Measurements from ENCODE around the gene RARRES2. TPM values are rescaled to one million over a fixed set of nuclear protein-coding genes. Genes with fewer than 3 reads are reported as not detected.
"Not testable (repeated sequence)": the region's sequence is repeated elsewhere in the genome, so short reads cannot be mapped to it uniquely, and the experiment has no call there.

The RARRES2 gene
- polyA plus RNA-seq, 2 of the 4 experiments (the other 2 are of a cell fraction) = not detected

GRCh38 chr7:150389532-150389816 lies 48.0 kb upstream of the RARRES2 start:
- DNase-seq (ENCODE audit: low read depth in 1 of 2, low spot score in 1 of 2) (no peak), ATAC-seq (no peak), FAIRE-seq (no peak)
- POLR2A ChIA-PET = no interaction called here
- H3K27ac ChIP-seq = no peak overlapping the region
- H3K4me1 ChIP-seq = no peaks in the 10 kb centered on the region
- CTCF ChIA-PET = interaction anchor here (1.2 kb wide), 1 partner anchor 32 kb away, joined by 4 read pairs; no protein-coding TSS in a partner anchor
- TF ChIP-seq KDM1A (IDR thresholded peaks at IDR 0.05; ENCODE audit: low read depth) (no peak), HES2 (IDR thresholded peaks at IDR 0.05) (no peak), FOXS1 (CRISPR knock-in tag; IDR thresholded peaks at IDR 0.05) (no peak), NR3C1 (IDR thresholded peaks at IDR 0.05) (no peak), MAFK (IDR thresholded peaks at IDR 0.05; ENCODE audit: partially characterized antibody) (no peak), EHF (CRISPR knock-in tag; IDR thresholded peaks at IDR 0.05) (no peak), HDAC2 (IDR thresholded peaks at IDR 0.05) (no peak), ELK1 (IDR thresholded peaks at IDR 0.05; ENCODE audit: low read depth, low read length) (no peak), PHF8 (IDR thresholded peaks at IDR 0.05; ENCODE audit: borderline replicate concordance, low read depth) (no peak), JUN (IDR thresholded peaks at IDR 0.05) (no peak), FOSL2 (IDR thresholded peaks at IDR 0.05) (no peak), FOSL2 (CRISPR knock-in tag; IDR thresholded peaks at IDR 0.05) (no peak), CBX8 (IDR thresholded peaks at IDR 0.05) (no peak), EHMT2 (IDR thresholded peaks at IDR 0.05; ENCODE audit: low read depth) (no peak), CEBPB (IDR thresholded peaks at IDR 0.05) (no peak), ZC3H11A (IDR thresholded peaks at IDR 0.05) (no peak)
- no peak overlapping the region for H3K4me2 ChIP-seq
- H3K9me3 ChIP-seq = no peaks in the 10 kb centered on the region
- no peak overlapping the region for H3K4me3 ChIP-seq
- WGBS (ENCODE audit: missing lambda C conversion rate) = 89% methylated on average over 5 of the region's 5 CpGs

GRCh38 chr7:150388709-150389531 lies 47.5 kb upstream of the RARRES2 start:
- ATAC-seq (peak in 1 of 2 experiments; percentile 87; a peak in 4 of 6 replicates), FAIRE-seq (no peak), DNase-seq (ENCODE audit: low read depth in 1 of 2, low spot score in 1 of 2) (no peak)
- H3K4me2 ChIP-seq = no peak overlapping the region
- no peak overlapping the region for H3K4me3 ChIP-seq
- no peaks in the 10 kb centered on the region for H3K4me1 ChIP-seq
- CTCF ChIA-PET = interaction anchor here (0.7 to 1.2 kb wide), 3 partner anchors 11 to 33 kb away, joined by 3 to 4 read pairs (median 4); no protein-coding TSS in a partner anchor
- TF ChIP-seq NFE2L2 (conservative IDR thresholded peaks at IDR 0.05; ENCODE audit: low read length) = no peak
- 0 out of 5 replicates have a peak, but pooled peaks of 1 of the 2 experiments have one; percentile 12 for TF ChIP-seq RAD21 (conservative IDR thresholded peaks at IDR 0.05 in 1 of 2, IDR thresholded peaks at IDR 0.05 in 1 of 2)
- 91% methylated on average over 20 of the region's 20 CpGs for WGBS (ENCODE audit: missing lambda C conversion rate)
- POLR2A ChIA-PET = no interaction called here
- H3K27ac ChIP-seq = no peak overlapping the region
- no peaks in the 10 kb centered on the region for H3K9me3 ChIP-seq

- POLR2A ChIA-PET = no interaction called here
- CTCF ChIA-PET = interaction anchor here (0.7 to 0.9 kb wide), 2 partner anchors 12 to 19 kb away, joined by 3 to 4 read pairs; no protein-coding TSS in a partner anchor
- no peaks in the 10 kb centered on the region for H3K4me1 ChIP-seq
- FAIRE-seq (no peak), ATAC-seq (no peak), DNase-seq (ENCODE audit: low read depth in 1 of 2, low spot score in 1 of 2) (no peak)
- H3K4me2 ChIP-seq = no peak overlapping the region
- 96% methylated on average over 7 of the region's 7 CpGs for WGBS (ENCODE audit: missing lambda C conversion rate)
- H3K9me3 ChIP-seq = no peaks in the 10 kb centered on the region
- H3K4me3 ChIP-seq = no peak overlapping the region
- TF ChIP-seq RAD21 (conservative IDR thresholded peaks at IDR 0.05 in 1 of 2, IDR thresholded peaks at IDR 0.05 in 1 of 2) (no peak), RARB (CRISPR knock-in tag; IDR thresholded peaks at IDR 0.05) (no peak), MAX (IDR thresholded peaks at IDR 0.05) (no peak), CTCF (IDR thresholded peaks at IDR 0.05) (no peak), RCOR1 (IDR thresholded peaks at IDR 0.05; ENCODE audit: low read depth, low read length) (no peak), POLR2AphosphoS2 (conservative IDR thresholded peaks at IDR 0.05; ENCODE audit: low read length) (no peak), HOXB5 (CRISPR knock-in tag; IDR thresholded peaks at IDR 0.05) (no peak), HEYL (CRISPR knock-in tag; IDR thresholded peaks at IDR 0.05) (no peak), RFX5 (IDR thresholded peaks at IDR 0.05) (no peak), FOSB (CRISPR knock-in tag; IDR thresholded peaks at IDR 0.05) (no peak), HDAC2 (IDR thresholded peaks at IDR 0.05) (no peak), GATA3 (IDR thresholded peaks at IDR 0.05; ENCODE audit: borderline replicate concordance) (no peak)
- H3K27ac ChIP-seq = no peak overlapping the region
Observed at GRCh38 chr7:150388306-150388705, 46.9 kb upstream of the RARRES2 start.

- 76% methylated on average over 6 of the region's 6 CpGs for WGBS (ENCODE audit: missing lambda C conversion rate)
- H3K9me3 ChIP-seq; H3K4me2 ChIP-seq; H3K27ac ChIP-seq; H3K4me3 ChIP-seq; DNase-seq (ENCODE audit: low read depth in 1 of 2, low spot score in 1 of 2); ATAC-seq; H3K4me1 ChIP-seq; FAIRE-seq: not testable (repeated sequence)
- ChIA-PET CTCF (interaction anchor here (0.9 to 2.1 kb wide), 4 partner anchors 16 to 35 kb away, joined by 3 to 6 read pairs (median 4); no protein-coding TSS in a partner anchor), POLR2A (interaction anchor here (0.6 kb wide), 1 partner anchor 35 kb away, joined by 4 read pairs; no protein-coding TSS in a partner anchor)
Observed at GRCh38 chr7:150385884-150386283, 44.5 kb upstream of the RARRES2 start.

Data from A549 (cell line).